Fibroblast of mammary gland (primary cell): ENCODE data around the gene SLITRK3.

Source experiments
- DNase-seq: peaks from one replicate; pipeline ENCODE4 v3.0.0-alpha.2; 2010; ENCODE audit warnings: low read depth
- H3K4me3 ChIP-seq: 2 replicates; pipeline ENCODE4 v1.5.1; 2011; ENCODE audit warnings: low read depth, mild to moderate bottlenecking, low read length, moderate library complexity; ENCODE audit not compliant: control insufficient read depth
- CTCF ChIP-seq: conservative IDR thresholded peaks from 2 replicates; pipeline ENCODE4 v1.5.1; 2011; ENCODE audit warnings: low read depth, low read length, inconsistent platforms; ENCODE audit not compliant: control insufficient read depth, insufficient read depth

Gene SLITRK3

GRCh38 chr3:165170236-165170635, 25.9 kb downstream of the SLITRK3 start:
- no peak for DNase-seq
- no peak overlapping the region for H3K4me3 ChIP-seq
- no peak for TF ChIP-seq CTCF

GRCh38 chr3:165169368-165169767, 26.8 kb downstream of the SLITRK3 start:
- no peak for DNase-seq
- no peak overlapping the region for H3K4me3 ChIP-seq
- TF ChIP-seq CTCF, result no peak

- no peak for TF ChIP-seq CTCF
- no peak for DNase-seq
- H3K4me3 ChIP-seq, result no peak overlapping the region
Measured at GRCh38 chr3:165162883-165163282, 33.3 kb downstream of the SLITRK3 start.

GRCh38 chr3:165159760-165160421, 36.3 kb downstream of the SLITRK3 start:
- DNase-seq, result no peak
- TF ChIP-seq CTCF, result no peak
- no peak overlapping the region for H3K4me3 ChIP-seq

GRCh38 chr3:165158011-165158410, 38.2 kb downstream of the SLITRK3 start:
- H3K4me3 ChIP-seq, result no peak overlapping the region
- DNase-seq, result no peak
- no peak for TF ChIP-seq CTCF

- TF ChIP-seq CTCF, result no peak
- no peak for DNase-seq
- no peak overlapping the region for H3K4me3 ChIP-seq
Measured at GRCh38 chr3:165156757-165157420, 39.3 kb downstream of the SLITRK3 start.
